Testis (tissue), 2 donors: Measurements from ENCODE around the gene ZPBP2.
"Not testable (repeated sequence)": the region's sequence is repeated elsewhere in the genome, so short reads cannot be mapped to it uniquely, and the experiment has no call there.

Experiments used
- POLR2A ChIP-seq: fragments of 450-650 bp; IDR thresholded peaks from one replicate; pipeline ENCODE4 v1.6.1; 2017; ENCODE audit warnings: antibody characterized with exemption, mild to moderate bottlenecking, moderate library complexity
- TF ChIP-seq, protein P1 (sequence below), 3 experiments: fragments of 450-650 bp in 2 of 3; fragments of 200-600 bp in 1 of 3; sonication (generic) in 1 of 3; IDR thresholded peaks; one replicate each; pipeline ENCODE4 v1.5.1; 2016 to 2019; ENCODE audit warnings: antibody characterized with exemption in 3 of 3, mild to moderate bottlenecking in 2 of 3, moderate library complexity in 1 of 3

- TF ChIP-seq POLR2A = not testable (repeated sequence)
- TF ChIP-seq, protein P1, sequence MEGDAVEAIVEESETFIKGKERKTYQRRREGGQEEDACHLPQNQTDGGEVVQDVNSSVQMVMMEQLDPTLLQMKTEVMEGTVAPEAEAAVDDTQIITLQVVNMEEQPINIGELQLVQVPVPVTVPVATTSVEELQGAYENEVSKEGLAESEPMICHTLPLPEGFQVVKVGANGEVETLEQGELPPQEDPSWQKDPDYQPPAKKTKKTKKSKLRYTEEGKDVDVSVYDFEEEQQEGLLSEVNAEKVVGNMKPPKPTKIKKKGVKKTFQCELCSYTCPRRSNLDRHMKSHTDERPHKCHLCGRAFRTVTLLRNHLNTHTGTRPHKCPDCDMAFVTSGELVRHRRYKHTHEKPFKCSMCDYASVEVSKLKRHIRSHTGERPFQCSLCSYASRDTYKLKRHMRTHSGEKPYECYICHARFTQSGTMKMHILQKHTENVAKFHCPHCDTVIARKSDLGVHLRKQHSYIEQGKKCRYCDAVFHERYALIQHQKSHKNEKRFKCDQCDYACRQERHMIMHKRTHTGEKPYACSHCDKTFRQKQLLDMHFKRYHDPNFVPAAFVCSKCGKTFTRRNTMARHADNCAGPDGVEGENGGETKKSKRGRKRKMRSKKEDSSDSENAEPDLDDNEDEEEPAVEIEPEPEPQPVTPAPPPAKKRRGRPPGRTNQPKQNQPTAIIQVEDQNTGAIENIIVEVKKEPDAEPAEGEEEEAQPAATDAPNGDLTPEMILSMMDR (IDR thresholded peaks at IDR 0.05) = not testable (repeated sequence)
These were observed 34.0 kb downstream of the ZPBP2 start for GRCh38 chr17:39902027-39902426.
